Right lobe of liver (tissue), 4 donors: ENCODE data around the gene LTBP3.

Source experiments
- CTCF ChIP-seq, 4 donors: fragments of 200-600 bp in 3 of 4; fragments of 450-650 bp in 1 of 4; IDR thresholded peaks; one replicate each; pipeline versions ENCODE4 v1.5.1 to v1.8.0; 2016 to 2022; ENCODE audit warnings: antibody characterized with exemption in 4 of 4, mild to moderate bottlenecking in 2 of 4
- POLR2A ChIP-seq: fragments of 450-650 bp; IDR thresholded peaks from one replicate; pipeline ENCODE4 v1.6.1; 2017; ENCODE audit warnings: antibody characterized with exemption, mild to moderate bottlenecking
- donor health status: DM: no; HTN: no; CAD: no.
- donor health status: DM: no; HTN: no; CAD: no.
- donor health status: DM: no; HTN: yes; CAD: no.

DNA sequence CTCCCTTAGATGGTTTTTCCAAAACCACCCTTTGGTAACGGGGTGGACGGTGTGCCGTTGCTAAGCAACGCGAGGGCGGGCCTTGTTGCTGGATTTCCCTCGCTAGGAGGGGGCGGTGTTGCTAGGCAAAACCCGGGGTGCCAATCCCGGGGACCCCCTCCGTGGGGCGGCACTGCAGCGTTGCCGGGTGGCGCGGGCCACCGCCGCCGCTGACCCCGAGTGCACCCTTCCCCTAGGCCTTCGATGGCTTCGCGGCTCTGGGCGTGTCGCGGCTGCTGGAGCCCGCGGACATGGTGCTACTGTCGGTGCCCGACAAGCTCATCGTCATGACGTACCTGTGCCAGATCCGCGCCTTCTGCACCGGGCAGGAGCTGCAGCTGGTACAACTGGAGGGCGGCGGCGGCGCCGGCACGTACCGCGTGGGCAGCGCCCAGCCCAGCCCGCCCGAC lies 26.6 kb upstream of the LTBP3 start:
- no peak for TF ChIP-seq CTCF (IDR thresholded peaks at IDR 0.05)
- no peak for TF ChIP-seq POLR2A
